ENCODE measurements around the gene ABCC10. TPM values are rescaled to one million over a fixed set of nuclear protein-coding genes. Genes with fewer than 3 reads are reported as not detected.
"Not testable (repeated sequence)": the region's sequence is repeated elsewhere in the genome, so short reads cannot be mapped to it uniquely, and the experiment has no call there.

ABCC10 gene
- total and polyA plus RNA-seq, 4 donors: 1.4 to 35.1 (median 25.0) TPM

GRCh38 chr6:43454290-43454695, 27.0 kb downstream of the ABCC10 start:
- no peak overlapping the region for H3K27ac ChIP-seq (ENCODE audit: low read depth in 1 of 2, low read length in 2 of 2)
- peak; percentile 5 for ATAC-seq (ENCODE audit: low FRiP score)
- H3K4me1 ChIP-seq (ENCODE audit: control insufficient read depth in 1 of 2, insufficient read depth in 2 of 2, low read length in 2 of 2): no peaks in the 10 kb centered on the region
- peaks cover 0 to 8% of the 10 kb centered on the region in 2 donors for H3K36me3 ChIP-seq (ENCODE audit: control insufficient read depth in 1 of 2, insufficient read depth in 2 of 2, low read length in 1 of 2)
- intact Hi-C loops (cut with DNase I): loop anchor here (1.0 to 2.0 kb wide), 3 partner anchors 43 to 53 kb away; no protein-coding TSS in a partner anchor
- no peaks in the 10 kb centered on the region for H3K9me3 ChIP-seq (ENCODE audit: control insufficient read depth, low read length)
- H3K4me3 ChIP-seq (ENCODE audit: low read length in 2 of 2): no peak overlapping the region
- WGBS, 2 donors: 15 to 18% methylated on average over 17 of the region's 17 CpGs
- no peak for DNase-seq
- H3K27me3 ChIP-seq (ENCODE audit: control insufficient read depth in 1 of 2, insufficient read depth in 2 of 2, low read length in 1 of 2): no peaks in the 10 kb centered on the region

GRCh38 chr6:43454696-43455530, 27.6 kb downstream of the ABCC10 start:
- Histone ChIP-seq H3K4me1 (ENCODE audit: control insufficient read depth in 1 of 2, insufficient read depth in 2 of 2, low read length in 2 of 2) (no peaks in the 10 kb centered on the region), H3K27me3 (ENCODE audit: control insufficient read depth in 1 of 2, insufficient read depth in 2 of 2, low read length in 1 of 2) (no peaks in the 10 kb centered on the region), H3K27ac (ENCODE audit: low read depth in 1 of 2, low read length in 2 of 2) (no peak overlapping the region), H3K4me3 (ENCODE audit: low read length in 2 of 2) (peak overlapping the region; percentile 30 to 84), H3K9me3 (ENCODE audit: control insufficient read depth, low read length) (no peaks in the 10 kb centered on the region), H3K36me3 (ENCODE audit: control insufficient read depth in 1 of 2, insufficient read depth in 2 of 2, low read length in 1 of 2) (peaks cover 0 to 6% of the 10 kb centered on the region in 2 donors)
- WGBS, 2 donors: 1 to 2% methylated on average over 72 to 97 of the region's 97 CpGs
- intact Hi-C loops (cut with DNase I): loop anchor here (1.0 to 2.0 kb wide), 3 partner anchors 42 to 52 kb away; no protein-coding TSS in a partner anchor
- DNase-seq (peak; percentile 91 to 96), ATAC-seq (ENCODE audit: low FRiP score) (peak; percentile 94)

GRCh38 chr6:43455531-43456428, 28.4 kb downstream of the ABCC10 start, which contains the start of gene DLK2:
DLK2 (minus strand) TSS chr6:43455548; CDS start chr6:43454825, 723 bp downstream.
- ATAC-seq (ENCODE audit: low FRiP score) (no peak), DNase-seq (peak in 1 of 2 donors; percentile 68)
- Histone ChIP-seq H3K27ac (ENCODE audit: low read depth in 1 of 2, low read length in 2 of 2) (no peak within 1 kb of the TSS), H3K4me3 (ENCODE audit: low read length in 2 of 2) (peak within 1 kb of the TSS; percentile 30 to 84), H3K36me3 (ENCODE audit: control insufficient read depth in 1 of 2, insufficient read depth in 2 of 2, low read length in 1 of 2) (peaks cover 0 to 4% of the 10 kb centered on the region in 2 donors), H3K9me3 (ENCODE audit: control insufficient read depth, low read length) (no peaks in the 10 kb centered on the region), H3K4me1 (ENCODE audit: control insufficient read depth in 1 of 2, insufficient read depth in 2 of 2, low read length in 2 of 2) (no peaks in the 10 kb centered on the region), H3K27me3 (ENCODE audit: control insufficient read depth in 1 of 2, insufficient read depth in 2 of 2, low read length in 1 of 2) (no peaks in the 10 kb centered on the region)
- intact Hi-C loops (cut with DNase I): loop anchor here (2.0 kb wide), 2 partner anchors 41 to 51 kb away; no protein-coding TSS in a partner anchor
- WGBS, 2 donors: 3% methylated on average over 32 to 54 of the region's 55 CpGs

- H3K27ac ChIP-seq (ENCODE audit: low read depth in 1 of 2, low read length in 2 of 2): no peak overlapping the region
- no peaks in the 10 kb centered on the region for H3K4me1 ChIP-seq (ENCODE audit: control insufficient read depth in 1 of 2, insufficient read depth in 2 of 2, low read length in 2 of 2)
- intact Hi-C loops (cut with DNase I): no loop called here
- DNase-seq: peak in 1 of 2 donors; percentile 11
- no peak overlapping the region for H3K4me3 ChIP-seq (ENCODE audit: low read length in 2 of 2)
- no peaks in the 10 kb centered on the region for H3K36me3 ChIP-seq (ENCODE audit: control insufficient read depth in 1 of 2, insufficient read depth in 2 of 2, low read length in 1 of 2)
- H3K9me3 ChIP-seq (ENCODE audit: control insufficient read depth, low read length): no peaks in the 10 kb centered on the region
- H3K27me3 ChIP-seq (ENCODE audit: control insufficient read depth in 1 of 2, insufficient read depth in 2 of 2, low read length in 1 of 2): no peaks in the 10 kb centered on the region
- no peak for ATAC-seq (ENCODE audit: low FRiP score)
- WGBS, 2 donors: 63 to 71% methylated on average over 9 of the region's 9 CpGs
Measured at GRCh38 chr6:43457643-43458042, 30.3 kb downstream of the ABCC10 start.

GRCh38 chr6:43458154-43458553, 30.8 kb downstream of the ABCC10 start:
- H3K9me3 ChIP-seq (ENCODE audit: control insufficient read depth, low read length); H3K4me1 ChIP-seq (ENCODE audit: control insufficient read depth in 1 of 2, insufficient read depth in 2 of 2, low read length in 2 of 2); H3K36me3 ChIP-seq (ENCODE audit: control insufficient read depth in 1 of 2, insufficient read depth in 2 of 2, low read length in 1 of 2); H3K27me3 ChIP-seq (ENCODE audit: control insufficient read depth in 1 of 2, insufficient read depth in 2 of 2, low read length in 1 of 2); H3K4me3 ChIP-seq (ENCODE audit: low read length in 2 of 2); DNase-seq; ATAC-seq (ENCODE audit: low FRiP score); H3K27ac ChIP-seq (ENCODE audit: low read depth in 1 of 2, low read length in 2 of 2); intact Hi-C loops (cut with DNase I): not testable (repeated sequence)
- 95% methylated on average over 15 of the region's 15 CpGs for WGBS, 2 donors

- intact Hi-C loops (cut with DNase I): no loop called here
- ATAC-seq (ENCODE audit: low FRiP score) (no peak), DNase-seq (no peak)
- no peaks in the 10 kb centered on the region for H3K27me3 ChIP-seq (ENCODE audit: control insufficient read depth in 1 of 2, insufficient read depth in 2 of 2, low read length in 1 of 2)
- no peaks in the 10 kb centered on the region for H3K9me3 ChIP-seq (ENCODE audit: control insufficient read depth, low read length)
- no peaks in the 10 kb centered on the region for H3K36me3 ChIP-seq (ENCODE audit: control insufficient read depth in 1 of 2, insufficient read depth in 2 of 2, low read length in 1 of 2)
- no peak overlapping the region for H3K27ac ChIP-seq (ENCODE audit: low read depth in 1 of 2, low read length in 2 of 2)
- 67 to 73% methylated on average over 1 of the region's 1 CpG for WGBS, 2 donors
- no peaks in the 10 kb centered on the region for H3K4me1 ChIP-seq (ENCODE audit: control insufficient read depth in 1 of 2, insufficient read depth in 2 of 2, low read length in 2 of 2)
- H3K4me3 ChIP-seq (ENCODE audit: low read length in 2 of 2): no peak overlapping the region
Measured at GRCh38 chr6:43459535-43459934, 32.2 kb downstream of the ABCC10 start.

- ATAC-seq (ENCODE audit: low FRiP score) (no peak), DNase-seq (no peak)
- WGBS, 2 donors: 61 to 68% methylated on average over 4 of the region's 4 CpGs
- Histone ChIP-seq H3K36me3 (ENCODE audit: control insufficient read depth in 1 of 2, insufficient read depth in 2 of 2, low read length in 1 of 2) (no peaks in the 10 kb centered on the region), H3K27me3 (ENCODE audit: control insufficient read depth in 1 of 2, insufficient read depth in 2 of 2, low read length in 1 of 2) (no peaks in the 10 kb centered on the region), H3K4me3 (ENCODE audit: low read length in 2 of 2) (no peak overlapping the region), H3K4me1 (ENCODE audit: control insufficient read depth in 1 of 2, insufficient read depth in 2 of 2, low read length in 2 of 2) (no peaks in the 10 kb centered on the region), H3K27ac (ENCODE audit: low read depth in 1 of 2, low read length in 2 of 2) (no peak overlapping the region), H3K9me3 (ENCODE audit: control insufficient read depth, low read length) (no peaks in the 10 kb centered on the region)
- intact Hi-C loops (cut with DNase I): no loop called here
Measured at GRCh38 chr6:43460032-43460431, 32.7 kb downstream of the ABCC10 start.

- Histone ChIP-seq H3K4me3 (ENCODE audit: low read length in 2 of 2) (no peak overlapping the region), H3K27me3 (ENCODE audit: control insufficient read depth in 1 of 2, insufficient read depth in 2 of 2, low read length in 1 of 2) (no peaks in the 10 kb centered on the region), H3K36me3 (ENCODE audit: control insufficient read depth in 1 of 2, insufficient read depth in 2 of 2, low read length in 1 of 2) (no peaks in the 10 kb centered on the region), H3K4me1 (ENCODE audit: control insufficient read depth in 1 of 2, insufficient read depth in 2 of 2, low read length in 2 of 2) (no peaks in the 10 kb centered on the region), H3K9me3 (ENCODE audit: control insufficient read depth, low read length) (no peaks in the 10 kb centered on the region), H3K27ac (ENCODE audit: low read depth in 1 of 2, low read length in 2 of 2) (no peak overlapping the region)
- WGBS, 2 donors: 58% methylated on average over 5 of the region's 5 CpGs
- intact Hi-C loops (cut with DNase I): no loop called here
- DNase-seq (no peak), ATAC-seq (ENCODE audit: low FRiP score) (no peak)
Measured at GRCh38 chr6:43461936-43462335, 34.6 kb downstream of the ABCC10 start.

Measured in aorta (tissue), 5 donors.